Astrocyte (in vitro differentiated cells and primary cell): ENCODE measurements around the gene DDC. TPM values are rescaled to one million over a fixed set of nuclear protein-coding genes. Genes with fewer than 3 reads are reported as not detected.

Experiments used
- DNase-seq: peaks from one replicate; pipeline ENCODE4 v3.0.0-alpha.2; 2010; ENCODE audit warnings: low read depth
- FAIRE-seq: peaks from 2 replicates; lab custom pipeline; 2011; peaks lifted over from hg19 to GRCh38; lab: Jason Lieb, UNC
- H2AFZ ChIP-seq: 2 replicates; pipeline ENCODE4 v1.6.0; 2012; ENCODE audit warnings: low read depth, low read length, inconsistent platforms
- H3K27ac ChIP-seq: 2 replicates; pipeline ENCODE4 v1.5.1; 2011; ENCODE audit warnings: low read depth, low read length, inconsistent platforms
- H3K27me3 ChIP-seq: 2 replicates; pipeline ENCODE4 v1.6.0; 2011; ENCODE audit warnings: low read length, inconsistent platforms; ENCODE audit not compliant: insufficient read depth
- H3K36me3 ChIP-seq: 2 replicates; pipeline ENCODE4 v1.5.1; 2011; ENCODE audit warnings: low read length, inconsistent platforms; ENCODE audit not compliant: insufficient read depth
- H3K4me1 ChIP-seq: 2 replicates; pipeline ENCODE4 v1.5.1; 2011; ENCODE audit warnings: low read length, inconsistent platforms; ENCODE audit not compliant: insufficient read depth
- H3K4me2 ChIP-seq: 2 replicates; pipeline ENCODE4 v1.6.0; 2012; ENCODE audit warnings: low read length, inconsistent platforms
- H3K4me3 ChIP-seq: 2 replicates; pipeline ENCODE4 v1.5.1; 2011; ENCODE audit warnings: low read depth, mild to moderate bottlenecking, low read length, inconsistent platforms; ENCODE audit not compliant: insufficient read depth
- H3K79me2 ChIP-seq: 2 replicates; pipeline ENCODE4 v1.6.0; 2012; ENCODE audit warnings: mild to moderate bottlenecking, low read length, inconsistent platforms; ENCODE audit not compliant: insufficient read depth
- H3K9ac ChIP-seq: 2 replicates; pipeline ENCODE4 v1.6.0; 2012; ENCODE audit warnings: mild to moderate bottlenecking, low read length, inconsistent platforms
- H3K9me3 ChIP-seq: 2 replicates; pipeline ENCODE4 v1.5.1; 2012; ENCODE audit warnings: low read depth, mild to moderate bottlenecking, low read length, inconsistent platforms; ENCODE audit not compliant: insufficient read depth
- H4K20me1 ChIP-seq: 2 replicates; pipeline ENCODE4 v1.6.0; 2012; ENCODE audit warnings: low read length, inconsistent platforms; ENCODE audit not compliant: insufficient read depth
- H3K27ac Mint-ChIP-seq: one replicate; pipeline ENCODE4 v1.8.0; 2021; ENCODE audit warnings: mild to moderate bottlenecking, mixed read lengths; ENCODE audit not compliant: unreplicated experiment
- H3K27me3 Mint-ChIP-seq: one replicate; pipeline ENCODE4 v1.8.0; 2021; ENCODE audit warnings: low read depth, mixed read lengths; ENCODE audit not compliant: unreplicated experiment
- H3K36me3 Mint-ChIP-seq: one replicate; pipeline ENCODE4 v1.8.0; 2021; ENCODE audit warnings: low read depth, mixed read lengths; ENCODE audit not compliant: unreplicated experiment
- H3K4me1 Mint-ChIP-seq: one replicate; pipeline ENCODE4 v1.8.0; 2021; ENCODE audit warnings: low read depth, mixed read lengths; ENCODE audit not compliant: unreplicated experiment
- H3K4me3 Mint-ChIP-seq: one replicate; pipeline ENCODE4 v1.8.0; 2021; ENCODE audit warnings: mild to moderate bottlenecking, moderate library complexity, mixed read lengths; ENCODE audit not compliant: unreplicated experiment
- H3K9me3 Mint-ChIP-seq: one replicate; pipeline ENCODE4 v1.8.0; 2021; ENCODE audit warnings: mild to moderate bottlenecking, mixed read lengths; ENCODE audit not compliant: unreplicated experiment
- CTCF ChIP-seq: IDR thresholded peaks from 2 replicates; pipeline ENCODE4 v1.5.1; 2011; ENCODE audit warnings: low read depth, mild to moderate bottlenecking, inconsistent platforms, low read length, moderate library complexity; ENCODE audit not compliant: insufficient read depth
- EZH2 ChIP-seq: IDR thresholded peaks from 2 replicates; pipeline ENCODE4 v1.6.1; 2012; ENCODE audit warnings: mild to moderate bottlenecking, low read length, inconsistent platforms; ENCODE audit not compliant: insufficient read depth
- total RNA-seq: library from RNA; stranded (reverse); gene quantifications from 2 replicates; pipeline ENCODE4 v1.2.1, GENCODE V29; 2021

The DDC gene
- total RNA-seq, 1 donor from 2014 or later = not detected

GRCh38 chr7:50502001-50502684, 63.1 kb downstream of the DDC start:
- TF ChIP-seq CTCF = no peak
- TF ChIP-seq EZH2 = no peak
- H3K4me3 Mint-ChIP-seq = peak overlapping the region; percentile 27
- H3K27me3 Mint-ChIP-seq = peaks cover 13% of the 10 kb centered on the region
- Histone ChIP-seq H3K27ac (no peak overlapping the region), H3K9me3 (no peaks in the 10 kb centered on the region), H3K4me3 (no peak overlapping the region), H3K36me3 (no peaks in the 10 kb centered on the region), H3K9ac (no peak overlapping the region), H2AFZ (no peak overlapping the region), H3K27me3 (peaks cover 10% of the 10 kb centered on the region), H3K79me2 (no peaks in the 10 kb centered on the region), H4K20me1 (no peaks in the 10 kb centered on the region), H3K4me2 (no peak overlapping the region), H3K4me1 (peaks cover 3% of the 10 kb centered on the region)
- no peaks in the 10 kb centered on the region for H3K36me3 Mint-ChIP-seq
- H3K9me3 Mint-ChIP-seq = peaks cover 5% of the 10 kb centered on the region
- H3K27ac Mint-ChIP-seq = peak overlapping the region; percentile 96
- no peak for FAIRE-seq
- peaks cover 14% of the 10 kb centered on the region for H3K4me1 Mint-ChIP-seq
- peak; percentile 87 for DNase-seq

- Histone ChIP-seq H3K9ac (no peak overlapping the region), H3K79me2 (no peaks in the 10 kb centered on the region), H3K27ac (no peak overlapping the region), H4K20me1 (no peaks in the 10 kb centered on the region), H3K4me3 (no peak overlapping the region), H2AFZ (no peak overlapping the region), H3K36me3 (no peaks in the 10 kb centered on the region), H3K9me3 (no peaks in the 10 kb centered on the region), H3K4me1 (peaks cover 3% of the 10 kb centered on the region), H3K4me2 (no peak overlapping the region), H3K27me3 (peaks cover 8% of the 10 kb centered on the region)
- Mint-ChIP-seq H3K9me3 (peaks cover 3% of the 10 kb centered on the region), H3K27me3 (peaks cover 4% of the 10 kb centered on the region), H3K4me1 (peaks cover 15% of the 10 kb centered on the region), H3K27ac (no peak overlapping the region), H3K36me3 (no peaks in the 10 kb centered on the region), H3K4me3 (no peak overlapping the region)
- FAIRE-seq = no peak
- DNase-seq = no peak
- TF ChIP-seq CTCF (no peak), EZH2 (no peak)
Observed at GRCh38 chr7:50499092-50499491, 66.1 kb downstream of the DDC start.

- no peak for TF ChIP-seq EZH2
- no peak for TF ChIP-seq CTCF
- H3K4me1 ChIP-seq = peaks cover 3% of the 10 kb centered on the region
- no peak overlapping the region for H3K9ac ChIP-seq
- FAIRE-seq (no peak), DNase-seq (no peak)
- no peak overlapping the region for H3K4me3 ChIP-seq
- no peaks in the 10 kb centered on the region for H3K36me3 ChIP-seq
- no peak overlapping the region for H3K27ac Mint-ChIP-seq
- H3K4me1 Mint-ChIP-seq = peaks cover 15% of the 10 kb centered on the region
- H3K4me3 Mint-ChIP-seq = no peak overlapping the region
- H3K4me2 ChIP-seq = no peak overlapping the region
- H3K27me3 Mint-ChIP-seq = peaks cover 4% of the 10 kb centered on the region
- H4K20me1 ChIP-seq = no peaks in the 10 kb centered on the region
- H3K36me3 Mint-ChIP-seq = no peaks in the 10 kb centered on the region
- peaks cover 8% of the 10 kb centered on the region for H3K27me3 ChIP-seq
- H3K9me3 Mint-ChIP-seq = peaks cover 5% of the 10 kb centered on the region
- no peak overlapping the region for H2AFZ ChIP-seq
- no peaks in the 10 kb centered on the region for H3K9me3 ChIP-seq
- H3K27ac ChIP-seq = no peak overlapping the region
- no peaks in the 10 kb centered on the region for H3K79me2 ChIP-seq
Observed at GRCh38 chr7:50497968-50498367, 67.2 kb downstream of the DDC start.
